HCT116 (cell line): ENCODE results near the gene SLC66A3. TPM values are rescaled to one million over a fixed set of nuclear protein-coding genes. Genes with fewer than 3 reads are reported as not detected.

Experiments used
- ATAC-seq: fragments of 200-7000 bp; cut with Tn5 transposase; 2 replicates; pipeline ENCODE4 v1.9.1; 2020; ENCODE audit warnings: mild to moderate bottlenecking, moderate library complexity
- BruUV-seq: library from RNA; stranded (reverse); fragments of 400-500 nt; replicated peaks from 2 replicates; lab custom pipeline; 2021; lab: Mats Ljungman, UMichigan
- CTCF ChIA-PET: fragments of 300-600 bp; sonication (Branson Sonifier 250); formaldehyde crosslinking; loops from one replicate; lab custom pipeline; 2021; ENCODE audit warnings: antibody characterized with exemption; lab: Charles Lee
- POLR2A ChIA-PET: fragments of 300-600, 350-600 bp; sonication (Branson Sonifier 250); formaldehyde crosslinking; loops from one replicate; lab custom pipeline; 2021; ENCODE audit warnings: antibody characterized with exemption; lab: Charles Lee
- RAD21 ChIA-PET, 2 experiments: fragments of 300-600 bp; sonication (Branson Sonifier 250); formaldehyde crosslinking; loops; one replicate each; lab custom pipeline; 2023; ENCODE audit warnings: low total read pairs in 2 of 2; ENCODE audit not compliant: uncharacterized antibody in 2 of 2, unreplicated experiment in 2 of 2, low non-redundant PET in 1 of 2; lab: Charles Lee
- DNase-seq: peaks from one replicate; pipeline ENCODE4 v3.0.0-alpha.2; 2010; ENCODE audit warnings: low read depth, low spot score
- H2AFZ ChIP-seq: fragments of 200-600 bp; shearing (Covaris generic), sonication (generic); 2 replicates; pipeline ENCODE4 v1.6.1; 2017; ENCODE audit warnings: low read depth, mixed run types, mixed read lengths, antibody characterized with exemption, low read length; ENCODE audit not compliant: poor library complexity, severe bottlenecking
- H3K27ac ChIP-seq: 2 replicates; pipeline ENCODE4 v1.5.1; 2012; ENCODE audit warnings: low read depth, low read length
- H3K27me3 ChIP-seq: fragments of 200-600 bp; sonication (generic); 2 replicates; pipeline ENCODE4 v1.6.1; 2016; ENCODE audit warnings: mixed run types, low read length, mixed read lengths; ENCODE audit not compliant: insufficient read depth
- H3K36me3 ChIP-seq, 2 experiments: fragments of 200-500 bp in 1 of 2; fragments of 200-600 bp in 1 of 2; sonication (Bioruptor generic) in 1 of 2; sonication (generic) in 1 of 2; 2 replicates each; pipeline versions ENCODE4 v1.5.1 to v1.6.1; 2014 to 2016; ENCODE audit warnings: low read length in 2 of 2, inconsistent platforms in 1 of 2, mixed read lengths in 1 of 2, mixed run types in 1 of 2; ENCODE audit not compliant: insufficient read depth in 2 of 2, control insufficient read depth in 1 of 2
- H3K4me1 ChIP-seq, 2 experiments: fragments of 200-600 bp in 1 of 2; sonication (generic) in 1 of 2; 2 replicates each; pipeline versions ENCODE4 v1.5.1 to v1.6.1; 2012 to 2017; ENCODE audit warnings: low read length in 2 of 2, inconsistent platforms in 1 of 2, mild to moderate bottlenecking in 1 of 2, mixed read lengths in 1 of 2, mixed run types in 1 of 2, moderate library complexity in 1 of 2; ENCODE audit not compliant: insufficient read depth in 2 of 2, control insufficient read depth in 1 of 2
- H3K4me2 ChIP-seq: fragments of 200-600 bp; sonication (generic); 2 replicates; pipeline ENCODE4 v1.6.1; 2017; ENCODE audit warnings: mixed run types, low read length, mixed read lengths
- H3K4me3 ChIP-seq, 2 experiments: fragments of 200-600 bp in 1 of 2; sonication (generic) in 1 of 2; replicated peaks in 1 of 2; 2 replicates each; pipeline ENCODE4 v1.5.1; 2011 to 2016; ENCODE audit warnings: low read length in 2 of 2, control low read depth in 1 of 2, low read depth in 1 of 2, mild to moderate bottlenecking in 1 of 2, mixed read lengths in 1 of 2, mixed run types in 1 of 2
- H3K79me2 ChIP-seq: fragments of 200-600 bp; sonication (generic); 2 replicates; pipeline ENCODE4 v1.6.1; 2017; ENCODE audit warnings: mild to moderate bottlenecking, mixed run types, low read length, moderate library complexity, mixed read lengths; ENCODE audit not compliant: insufficient read depth
- H3K9ac ChIP-seq: fragments of 200-600 bp; sonication (generic); 2 replicates; pipeline ENCODE4 v1.6.1; 2016; ENCODE audit warnings: low read length, mixed read lengths
- H3K9me2 ChIP-seq: fragments of 200-600 bp; sonication (generic), shearing (Covaris generic); 2 replicates; pipeline ENCODE4 v1.6.1; 2017; ENCODE audit warnings: mixed run types, mild to moderate bottlenecking, moderate library complexity; ENCODE audit not compliant: insufficient read depth
- H3K9me3 ChIP-seq, 2 experiments: fragments of 200-500 bp in 1 of 2; fragments of 200-600 bp in 1 of 2; sonication (Bioruptor generic) in 1 of 2; sonication (generic) in 1 of 2; 2 replicates each; pipeline ENCODE4 v1.6.1; 2014 to 2017; ENCODE audit warnings: low read length in 2 of 2, mixed read lengths in 2 of 2, inconsistent platforms in 1 of 2, low read depth in 1 of 2, mild to moderate bottlenecking in 1 of 2, mixed run types in 1 of 2, moderate library complexity in 1 of 2; ENCODE audit not compliant: control insufficient read depth in 1 of 2, insufficient read depth in 1 of 2
- H4K20me1 ChIP-seq: fragments of 200-600 bp; sonication (generic), shearing (Covaris generic); 2 replicates; pipeline ENCODE4 v1.6.1; 2017; ENCODE audit warnings: mixed run types, mild to moderate bottlenecking, moderate library complexity; ENCODE audit not compliant: insufficient read depth
- CBX3 ChIP-seq: IDR thresholded peaks from 2 replicates; pipeline ENCODE4 v1.6.1; 2012; ENCODE audit warnings: low read depth
- CEBPB ChIP-seq: IDR thresholded peaks from 2 replicates; pipeline ENCODE4 v1.6.1; 2012; ENCODE audit warnings: low read depth
- CTCF ChIP-seq, 3 experiments: fragments of 200-600 bp in 1 of 3; sonication (generic) in 1 of 3; IDR thresholded peaks in 2 of 3; conservative IDR thresholded peaks in 1 of 3; 2 replicates each; pipeline ENCODE4 v1.5.1; 2012 to 2017; ENCODE audit warnings: low read depth in 2 of 3, low read length in 2 of 3, antibody characterized with exemption in 1 of 3, borderline replicate concordance in 1 of 3, control low read depth in 1 of 3, mild to moderate bottlenecking in 1 of 3, mixed read lengths in 1 of 3, mixed run types in 1 of 3, moderate library complexity in 1 of 3; ENCODE audit not compliant: insufficient read depth in 1 of 3
- EGR1 ChIP-seq: IDR thresholded peaks from 2 replicates; pipeline ENCODE4 v1.6.1; 2012; ENCODE audit warnings: low read depth
- EZH2phosphoT487 ChIP-seq: fragments of 200-600 bp; IDR thresholded peaks from 2 replicates; pipeline ENCODE4 v1.6.1; 2018; ENCODE audit warnings: antibody characterized with exemption, borderline replicate concordance
- FOSL1 ChIP-seq: IDR thresholded peaks from 2 replicates; pipeline ENCODE4 v1.6.1; 2012; ENCODE audit warnings: low read depth
- POLR2AphosphoS5 ChIP-seq: IDR thresholded peaks from 2 replicates; pipeline ENCODE4 v1.6.1; 2011; ENCODE audit warnings: mild to moderate bottlenecking, low read depth, low read length, moderate library complexity
- REST ChIP-seq: IDR thresholded peaks from 2 replicates; pipeline ENCODE4 v1.6.1; 2012; ENCODE audit warnings: low read depth
- SP1 ChIP-seq: IDR thresholded peaks from 2 replicates; pipeline ENCODE4 v1.6.1; 2012; ENCODE audit warnings: low read depth
- SRF ChIP-seq: IDR thresholded peaks from 2 replicates; pipeline ENCODE4 v1.6.1; 2012; ENCODE audit warnings: low read depth
- TCF7L2 ChIP-seq: IDR thresholded peaks from 2 replicates; pipeline ENCODE4 v1.7.0; 2011; ENCODE audit warnings: borderline replicate concordance, inconsistent platforms; ENCODE audit not compliant: insufficient read depth, insufficient read length; ENCODE audit errors: extremely low read depth
- YY1 ChIP-seq: IDR thresholded peaks from 2 replicates; pipeline ENCODE4 v1.6.1; 2011; ENCODE audit warnings: low read length, low read depth, moderate library complexity, mild to moderate bottlenecking; ENCODE audit not compliant: insufficient replicate concordance; ENCODE audit errors: extremely low read depth
- intact Hi-C: fragments of 100-400 bp; cut with micrococcal nuclease; formaldehyde crosslinking; loops from 2 replicates; pipeline ENCODE4 v1.10.0; 2022
- total RNA-seq: library from RNA; stranded (reverse); gene quantifications from one replicate; pipeline ENCODE4 v1.2.1, GENCODE V29; 2021; ENCODE audit not compliant: unreplicated experiment

The SLC66A3 gene
- total RNA-seq, 1 experiment from 2014 or later: 15.9 TPM

GRCh38 chr2:11177871-11178690 is 22.8 kb downstream of the SLC66A3 start:
- peaks cover 6% of the 10 kb centered on the region; the same call in 1 of the 2 replicates for H4K20me1 ChIP-seq
- no peak for ATAC-seq
- CTCF ChIA-PET: no interaction called here
- POLR2A ChIA-PET: no interaction called here
- no peak overlapping the region for H3K9ac ChIP-seq
- no peak for TF ChIP-seq SRF
- TF ChIP-seq, all 23 proteins: peak for 0
- Histone ChIP-seq H3K27me3 (no peaks in the 10 kb centered on the region), H3K4me3 (no peak overlapping the region), H3K27ac (no peak overlapping the region), H3K36me3 (peaks cover under 1 to 5% of the 10 kb centered on the region in 2 experiments; a peak in 1 of 4 replicates), H3K4me1 (no peaks in the 10 kb centered on the region), H2AFZ (no peak overlapping the region), H3K4me2 (no peak overlapping the region), H3K9me2 (no peaks in the 10 kb centered on the region), H3K79me2 (no peaks in the 10 kb centered on the region), H3K9me3 (no peaks in the 10 kb centered on the region)
- RAD21 ChIA-PET: no interaction called here
- BruUV-seq: no TSS peak
- intact Hi-C loops: no loop called here
- DNase-seq: no peak

- H3K79me2 ChIP-seq: no peaks in the 10 kb centered on the region
- H2AFZ ChIP-seq: no peak overlapping the region
- no peak overlapping the region for H3K4me3 ChIP-seq
- no peak for DNase-seq
- POLR2A ChIA-PET: no interaction called here
- H3K9ac ChIP-seq: no peak overlapping the region
- ATAC-seq: no peak
- peaks cover 6% of the 10 kb centered on the region; the same call in 1 of the 2 replicates for H4K20me1 ChIP-seq
- no peaks in the 10 kb centered on the region for H3K9me3 ChIP-seq
- CTCF ChIA-PET: no interaction called here
- H3K4me1 ChIP-seq: no peaks in the 10 kb centered on the region
- BruUV-seq: no TSS peak
- intact Hi-C loops: no loop called here
- H3K27me3 ChIP-seq: no peaks in the 10 kb centered on the region
- RAD21 ChIA-PET: no interaction called here
- H3K9me2 ChIP-seq: no peaks in the 10 kb centered on the region
- H3K27ac ChIP-seq: no peak overlapping the region
- H3K4me2 ChIP-seq: no peak overlapping the region
- peaks cover 4 to 5% of the 10 kb centered on the region in 2 experiments; a peak in 1 of 4 replicates for H3K36me3 ChIP-seq
- TF ChIP-seq CBX3 (no peak), CTCF (IDR thresholded peaks at IDR 0.05 in 2 of 3, conservative IDR thresholded peaks at IDR 0.05 in 1 of 3; ENCODE audit: borderline replicate concordance in 1 of 3, insufficient read depth in 1 of 3, low read depth in 2 of 3, low read length in 2 of 3) (no peak), FOSL1 (no peak), EGR1 (no peak), REST (no peak), TCF7L2 (no peak), CEBPB (no peak), YY1 (no peak), SP1 (no peak), EZH2phosphoT487 (no peak), POLR2AphosphoS5 (no peak)
These were observed 23.9 kb downstream of the SLC66A3 start for GRCh38 chr2:11179196-11179595.
